ENCODE results near the gene ZNF48.

The ZNF48 gene

DNA sequence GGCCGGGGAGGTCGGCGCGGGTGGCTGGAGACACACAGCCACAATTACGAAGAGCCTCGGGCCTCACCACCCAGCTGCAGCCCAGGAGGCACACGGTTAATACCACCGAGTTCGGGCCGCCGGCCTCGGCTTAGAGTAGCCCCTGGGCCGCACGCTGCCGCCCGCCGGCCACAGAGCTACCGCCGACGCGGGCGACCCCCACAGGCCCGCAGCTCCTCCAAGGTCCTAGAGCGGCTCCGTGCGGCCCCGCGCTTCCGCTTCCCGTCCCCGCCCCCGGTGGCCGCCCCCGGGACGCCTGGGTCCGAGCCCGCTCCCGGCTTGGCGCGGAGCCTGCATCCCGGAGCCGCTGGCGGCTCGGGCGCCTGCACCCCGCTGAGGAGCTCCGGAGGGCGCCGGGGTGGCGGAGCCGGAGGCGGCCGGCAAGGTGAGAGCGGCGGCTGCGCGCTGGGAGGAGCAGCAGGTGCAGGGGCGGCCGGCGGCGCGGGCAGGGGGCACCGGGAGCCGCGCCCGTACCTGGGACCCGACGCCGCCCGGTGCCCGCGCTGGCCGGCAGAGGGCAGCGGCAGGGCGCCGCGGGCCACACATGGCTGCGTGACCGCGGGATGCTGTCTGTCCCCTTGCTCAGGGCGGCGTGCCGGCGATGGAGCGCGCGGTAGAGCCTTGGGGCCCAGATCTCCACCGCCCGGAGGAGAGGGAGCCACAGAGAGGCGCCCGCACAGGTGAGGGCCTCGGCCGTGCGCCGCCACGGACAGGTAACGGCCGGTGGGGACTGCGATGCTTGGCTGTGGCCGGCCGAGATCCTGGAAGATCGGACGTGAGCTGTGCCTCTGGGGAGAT lies at the start of gene ZNF48:
Gene ZNF48 (plus strand): TSS at position 266 of the 837 bp plus-strand sequence. CDS start 375 bp downstream, at position 641.
- DNase-seq (ENCODE audit: low read depth), result peak; percentile 70

DNA sequence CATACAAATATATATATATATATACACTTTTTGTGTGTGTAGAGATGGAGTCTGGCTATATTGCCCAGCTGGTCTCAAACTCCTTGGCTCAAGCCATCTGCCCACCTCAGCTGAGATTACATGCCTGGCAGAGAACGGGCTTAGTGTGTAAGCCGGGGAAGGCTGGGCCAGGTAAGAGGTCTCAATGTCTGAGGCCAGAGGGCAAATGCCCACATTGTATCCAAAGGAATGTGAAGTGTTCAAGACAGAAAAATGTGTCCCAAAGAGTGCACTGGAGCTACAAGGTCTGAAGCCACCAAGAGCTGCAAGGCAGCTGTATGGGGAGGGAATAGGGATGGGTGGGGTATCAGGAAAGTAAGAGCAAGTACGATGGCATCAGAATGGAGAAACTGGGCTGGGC lies 48.9 kb upstream of the ZNF48 start:
- DNase-seq (ENCODE audit: low read depth), result no peak

DNA sequence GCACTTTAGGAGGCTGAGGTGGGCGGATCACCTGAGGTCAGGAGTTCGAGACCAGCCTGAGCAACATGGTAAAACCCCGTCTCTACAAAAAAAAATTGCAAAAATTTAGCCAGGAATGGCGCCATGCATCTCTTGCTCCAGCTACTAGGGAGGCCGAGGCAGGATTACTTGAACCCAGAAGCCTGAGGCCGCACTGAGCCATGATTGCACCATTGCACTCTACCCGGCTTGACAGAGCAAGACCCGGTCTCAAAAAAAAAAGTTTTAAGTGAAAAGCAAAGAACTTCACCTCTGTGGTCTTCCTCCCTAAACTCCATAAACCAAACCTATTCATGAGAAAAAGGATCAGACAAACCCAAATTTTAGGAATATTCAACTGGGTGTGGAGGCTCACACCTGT lies 47.1 kb upstream of the ZNF48 start:
- no peak for DNase-seq (ENCODE audit: low read depth)

DNA sequence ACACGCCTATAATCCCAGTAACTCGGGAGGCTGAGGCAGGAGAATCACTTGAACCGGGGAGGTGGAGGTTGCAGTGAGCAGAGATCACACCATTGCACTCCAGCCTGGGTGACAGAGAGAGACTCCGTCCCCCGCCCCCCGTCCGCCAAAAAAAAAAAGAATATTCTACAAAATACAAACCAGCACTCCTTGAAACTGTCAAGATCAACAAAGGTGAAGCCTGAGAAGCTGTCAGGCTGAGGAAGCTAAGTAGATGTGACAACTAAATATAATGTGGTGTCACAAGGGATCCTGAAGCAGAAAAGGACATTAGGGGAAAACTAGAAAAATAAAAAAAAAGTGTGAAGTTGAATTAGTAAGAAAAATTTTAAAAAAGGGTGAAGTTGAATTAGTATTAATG lies 46.3 kb upstream of the ZNF48 start:
- no peak for DNase-seq (ENCODE audit: low read depth)

DNA sequence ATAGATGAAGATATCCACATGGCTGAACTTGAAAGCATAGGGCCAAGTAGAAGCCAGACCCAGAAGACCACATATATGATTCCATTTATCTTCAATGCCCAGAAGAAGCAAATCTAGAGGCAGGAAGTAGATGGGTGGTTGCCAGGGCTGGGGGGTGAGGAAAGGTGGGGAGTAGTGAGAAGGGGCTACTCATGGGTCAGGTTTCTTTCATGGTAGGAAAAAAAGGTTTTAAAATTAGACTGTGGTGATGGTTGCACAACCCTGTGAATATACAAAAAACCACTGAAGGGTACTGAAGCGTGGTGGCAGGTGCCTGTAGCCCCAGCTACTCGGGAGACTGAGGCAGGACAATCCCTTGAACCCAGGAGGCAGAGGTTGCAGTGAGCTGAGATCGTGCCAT lies 45.5 kb upstream of the ZNF48 start:
- no peak for DNase-seq (ENCODE audit: low read depth)

DNA sequence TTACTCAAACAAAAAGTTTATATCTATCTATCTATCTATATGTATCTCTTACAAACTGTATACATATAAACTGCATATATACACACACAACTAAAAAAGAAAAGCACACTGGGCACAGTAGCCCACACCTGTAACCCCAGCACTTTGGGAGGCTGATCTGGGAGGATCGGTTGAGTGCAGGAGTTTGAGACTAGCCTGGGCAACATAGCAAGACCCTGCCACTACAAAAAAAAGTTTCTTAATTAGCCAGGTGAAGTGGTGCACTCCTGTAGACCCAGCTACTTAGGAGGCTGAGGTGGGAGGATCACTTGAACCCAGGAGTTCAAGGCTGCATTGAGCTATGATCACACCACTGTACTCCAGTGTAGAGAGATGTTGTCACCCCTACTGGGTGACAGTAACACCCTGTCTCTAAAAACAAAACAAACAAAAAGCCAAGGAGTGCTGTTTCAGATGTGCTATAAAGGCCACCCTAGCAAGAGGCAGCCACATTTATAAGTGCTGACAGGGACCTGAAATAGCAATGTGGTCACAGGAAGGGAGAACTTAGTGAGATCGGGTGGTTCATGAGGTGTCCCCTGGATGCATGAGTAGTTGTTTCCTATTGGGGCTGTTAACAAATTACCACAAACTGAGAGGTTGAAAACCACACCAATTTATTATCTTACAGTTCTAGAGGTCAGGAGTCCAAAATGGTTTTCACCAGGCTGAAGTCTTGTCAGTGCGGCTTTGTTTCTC lies 44.9 kb upstream of the ZNF48 start:
- no peak for DNase-seq (ENCODE audit: low read depth)

DNA sequence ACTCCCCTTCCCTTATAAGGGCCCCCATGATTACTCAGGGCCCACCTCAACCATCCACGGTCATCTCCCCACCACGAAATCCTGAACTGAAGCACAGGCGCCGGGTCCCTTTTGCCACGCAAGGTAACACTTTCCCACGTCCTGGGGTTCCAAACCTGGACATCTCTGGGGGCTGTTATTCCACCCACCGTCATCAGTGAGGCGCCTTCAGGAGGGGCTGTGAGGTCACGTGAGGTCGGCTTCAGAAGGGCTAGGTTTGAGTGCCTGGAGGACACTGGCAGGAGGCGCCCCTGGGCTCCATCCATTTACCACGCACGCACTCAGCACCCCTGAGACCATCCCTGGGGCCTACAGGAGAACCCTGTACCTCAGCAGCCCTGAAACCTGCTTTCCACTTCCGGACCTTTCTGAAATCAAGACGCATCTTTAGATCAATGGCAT lies 44.2 kb upstream of the ZNF48 start:
- DNase-seq (ENCODE audit: low read depth), result no peak

DNA sequence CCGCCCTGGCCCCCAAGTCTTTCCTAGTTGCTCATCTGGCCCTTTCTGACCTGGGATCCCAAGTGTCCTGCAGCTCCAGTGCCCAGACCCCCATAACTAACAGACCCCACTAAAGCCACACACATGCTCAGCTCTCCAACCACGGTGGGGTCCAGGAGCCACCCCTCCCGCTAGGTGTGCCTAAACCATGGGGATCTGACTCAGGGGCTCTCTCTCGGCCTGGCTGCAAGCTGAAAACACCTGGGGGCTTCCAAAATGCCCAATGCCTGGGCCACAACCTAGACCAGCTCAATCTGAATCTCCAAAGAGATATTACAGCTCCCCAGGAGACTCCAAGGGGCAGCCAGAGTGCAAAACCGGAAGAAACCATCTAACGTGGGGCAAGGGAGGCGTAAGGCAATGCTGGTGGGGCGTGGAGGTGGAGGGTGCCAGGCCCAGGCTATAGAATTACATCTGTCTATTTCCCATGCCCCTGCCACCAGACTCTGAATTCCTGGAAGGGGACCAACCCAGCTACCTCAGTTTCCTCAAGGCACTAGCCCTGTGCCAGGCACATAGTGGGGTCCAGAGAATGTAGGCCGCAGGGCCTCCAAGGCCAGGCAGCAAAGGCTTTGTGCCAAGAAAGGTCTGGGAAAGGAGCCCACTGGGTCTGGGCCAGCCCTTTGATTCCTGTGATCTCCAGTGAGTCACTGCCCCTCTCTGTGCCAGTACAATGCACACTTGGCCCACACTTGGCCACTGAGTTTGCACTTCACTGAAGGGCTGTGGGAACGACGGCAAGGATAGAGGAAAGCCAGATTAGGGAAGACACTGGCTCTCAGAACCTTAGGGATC lies 43.4 kb upstream of the ZNF48 start:
- DNase-seq (ENCODE audit: low read depth), result peak; percentile 89

DNA sequence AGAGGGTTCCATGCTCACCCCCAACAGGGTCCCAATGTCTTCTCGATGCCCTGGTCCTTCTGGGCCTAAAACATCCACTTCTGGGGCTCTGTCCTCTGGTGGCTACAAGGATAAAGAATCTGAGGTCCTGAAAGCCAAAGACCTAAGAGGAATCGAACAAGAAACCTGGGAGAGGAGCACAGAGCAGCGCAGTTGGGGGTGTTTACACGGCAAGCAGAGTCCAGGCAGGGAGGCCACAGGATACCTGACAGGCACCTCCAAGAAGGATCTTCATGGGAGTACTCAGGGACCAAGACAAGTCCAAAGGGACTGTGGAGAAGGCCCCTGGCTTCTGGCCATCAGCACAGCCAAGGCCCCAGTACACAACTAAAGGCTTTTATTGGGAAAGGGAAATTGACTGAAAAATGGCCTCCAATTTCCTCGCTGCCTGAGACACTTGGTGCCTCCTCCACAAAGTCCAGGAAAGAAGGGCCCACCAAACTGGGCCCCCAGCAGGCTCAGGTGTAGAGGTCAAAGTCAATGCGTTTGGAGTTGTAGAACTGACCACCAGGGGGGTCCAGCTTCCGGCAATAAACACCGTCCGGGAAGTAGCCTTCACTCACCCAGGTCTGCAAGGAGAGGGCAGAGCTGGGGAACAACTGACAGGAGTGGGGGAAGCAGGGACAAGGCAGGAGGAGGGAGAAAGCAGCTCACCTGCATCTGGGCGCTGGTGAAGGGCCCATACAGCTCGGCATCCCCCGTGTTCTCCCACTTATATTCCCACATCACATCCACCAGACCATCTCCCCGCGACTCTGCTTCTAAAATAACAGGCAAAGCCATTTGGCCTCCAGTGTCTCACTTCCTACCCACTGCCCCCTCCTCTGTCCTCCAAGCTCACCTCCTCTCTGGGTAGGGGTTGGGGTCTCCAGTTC lies 42.5 kb upstream of the ZNF48 start:
- DNase-seq (ENCODE audit: low read depth), result no peak

DNA sequence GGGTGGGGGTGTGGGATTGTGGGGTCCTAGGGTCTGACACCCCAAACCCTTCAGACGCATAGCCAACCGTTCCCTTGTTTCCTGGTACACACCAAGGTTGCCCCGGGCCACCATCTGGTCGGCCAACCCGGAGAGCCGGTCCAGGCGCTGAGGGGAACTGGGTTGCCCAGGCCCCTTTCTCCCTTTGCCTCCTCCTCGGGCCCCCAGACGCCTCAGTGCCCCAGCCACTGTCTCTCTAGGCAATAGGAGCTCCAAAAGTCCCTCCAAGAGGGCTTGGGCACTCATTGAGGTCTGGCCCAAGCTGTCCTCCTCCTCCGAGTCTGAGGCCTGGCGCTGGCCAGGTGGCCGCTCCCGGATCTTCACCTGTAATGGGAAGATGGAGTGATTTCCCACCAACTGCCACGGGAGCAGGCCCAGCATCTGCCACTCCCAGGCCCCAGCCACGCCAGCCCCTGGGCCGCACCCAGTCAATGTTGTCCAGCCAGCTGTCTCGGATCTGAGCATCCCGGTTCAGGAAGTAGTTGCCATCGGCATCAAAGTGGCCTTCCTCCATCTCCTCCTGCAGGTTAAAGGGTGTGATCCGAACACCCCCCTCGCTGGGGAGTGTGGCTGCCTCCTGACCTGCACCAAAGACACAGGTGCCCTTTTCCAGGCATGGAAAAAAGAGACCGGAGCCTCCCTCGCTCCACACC lies 41.6 kb upstream of the ZNF48 start:
- no peak for DNase-seq (ENCODE audit: low read depth)

DNA sequence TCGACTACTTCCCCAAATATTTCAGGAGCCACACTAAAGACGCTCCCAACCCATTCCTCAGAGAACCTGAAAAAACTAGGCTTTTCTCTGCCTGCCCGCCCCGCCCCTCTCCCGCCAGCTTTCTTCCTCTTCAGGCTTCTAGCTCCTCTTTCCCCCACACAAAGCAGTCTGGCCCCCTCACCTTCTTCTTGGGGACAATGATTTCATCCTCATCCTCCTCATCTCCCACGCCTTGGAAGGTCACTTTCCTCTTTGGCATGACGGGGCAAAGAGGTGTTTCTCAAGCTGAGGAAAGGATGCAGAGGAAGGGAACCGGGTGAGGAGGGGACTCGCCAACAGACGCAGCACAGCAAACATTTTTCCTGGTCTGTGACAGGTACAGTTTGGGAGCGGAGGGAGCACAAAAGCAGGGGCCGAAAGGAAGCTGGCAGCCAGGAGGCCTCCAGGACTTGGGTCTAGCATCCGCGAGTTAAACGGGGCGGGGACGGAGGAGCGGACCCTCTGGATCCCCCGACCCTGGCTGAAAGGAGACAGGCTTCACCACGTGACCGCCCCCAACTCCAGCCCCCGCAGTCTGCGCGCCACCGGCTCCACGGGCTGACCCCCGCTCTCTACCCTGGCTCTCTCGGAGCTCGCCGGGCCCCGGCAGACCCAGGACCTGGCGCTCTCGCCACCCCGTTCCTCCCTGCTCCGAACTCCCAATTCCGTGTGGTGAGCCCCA lies 40.6 kb upstream of the ZNF48 start:
- no peak for DNase-seq (ENCODE audit: low read depth)

DNA sequence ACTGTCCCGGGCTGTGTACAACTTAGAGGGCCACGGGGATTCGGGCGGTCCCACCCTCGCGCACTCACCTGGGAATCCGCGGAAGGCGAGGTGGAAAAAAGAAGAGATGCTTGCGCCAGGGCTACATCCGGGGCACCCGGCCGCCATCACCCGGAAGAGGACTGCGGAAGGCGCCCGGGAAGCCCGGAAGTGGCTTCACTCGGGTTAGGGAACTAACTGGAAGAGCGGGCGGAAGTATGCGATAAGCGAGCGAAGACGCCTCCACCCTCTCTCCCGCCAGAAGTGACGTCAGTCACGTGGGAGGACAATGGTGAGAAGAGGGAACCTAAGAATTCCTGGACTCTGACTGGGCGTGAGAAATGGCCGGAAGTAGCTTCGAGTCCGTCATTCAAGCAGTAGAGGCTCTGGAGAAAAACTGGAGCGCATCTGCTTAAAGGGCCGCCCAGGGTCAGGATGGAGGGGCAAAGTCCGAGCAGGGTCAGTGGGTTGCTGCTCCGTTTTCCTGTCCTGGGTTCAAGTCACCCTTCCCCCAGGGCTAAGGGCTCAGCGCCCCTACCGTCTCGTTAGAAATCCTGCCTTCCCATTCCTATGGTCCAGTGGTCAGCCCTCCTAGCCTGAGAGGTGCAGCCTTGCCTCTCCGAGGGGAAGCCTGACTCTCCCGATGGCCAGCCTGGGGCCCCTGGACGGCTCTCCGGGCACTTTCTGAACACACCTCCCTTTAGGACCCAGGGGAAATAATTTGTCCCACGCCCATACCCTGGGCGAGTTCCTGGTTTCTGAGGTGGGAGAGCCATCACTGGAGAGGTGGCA lies 39.9 kb upstream of the ZNF48 start, which contains the start of gene CD2BP2:
Gene CD2BP2 (minus strand): TSS at position 165 of the 810 bp plus-strand sequence. CDS start 627 bp downstream, outside the sequence.
- peak; percentile 100 for DNase-seq (ENCODE audit: low read depth)

DNA sequence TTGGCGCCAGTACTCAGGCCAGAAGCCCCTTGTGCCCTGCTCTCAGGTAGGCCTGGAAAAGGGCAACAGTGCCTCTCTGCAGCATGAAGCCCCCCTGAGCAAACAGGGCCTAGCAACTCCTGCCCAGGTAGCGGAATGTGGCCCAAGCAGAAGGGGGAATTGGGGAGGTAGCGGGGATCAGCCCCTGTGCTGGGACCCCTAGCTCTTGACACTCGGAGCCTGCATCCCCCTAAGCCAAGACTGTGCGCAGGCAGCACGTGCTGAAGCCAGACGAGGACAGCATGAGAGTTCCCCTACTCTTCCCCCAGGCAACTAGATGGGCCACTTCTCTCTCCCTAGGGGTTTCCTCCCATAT lies 39.3 kb upstream of the ZNF48 start:
- DNase-seq (ENCODE audit: low read depth), result no peak

DNA sequence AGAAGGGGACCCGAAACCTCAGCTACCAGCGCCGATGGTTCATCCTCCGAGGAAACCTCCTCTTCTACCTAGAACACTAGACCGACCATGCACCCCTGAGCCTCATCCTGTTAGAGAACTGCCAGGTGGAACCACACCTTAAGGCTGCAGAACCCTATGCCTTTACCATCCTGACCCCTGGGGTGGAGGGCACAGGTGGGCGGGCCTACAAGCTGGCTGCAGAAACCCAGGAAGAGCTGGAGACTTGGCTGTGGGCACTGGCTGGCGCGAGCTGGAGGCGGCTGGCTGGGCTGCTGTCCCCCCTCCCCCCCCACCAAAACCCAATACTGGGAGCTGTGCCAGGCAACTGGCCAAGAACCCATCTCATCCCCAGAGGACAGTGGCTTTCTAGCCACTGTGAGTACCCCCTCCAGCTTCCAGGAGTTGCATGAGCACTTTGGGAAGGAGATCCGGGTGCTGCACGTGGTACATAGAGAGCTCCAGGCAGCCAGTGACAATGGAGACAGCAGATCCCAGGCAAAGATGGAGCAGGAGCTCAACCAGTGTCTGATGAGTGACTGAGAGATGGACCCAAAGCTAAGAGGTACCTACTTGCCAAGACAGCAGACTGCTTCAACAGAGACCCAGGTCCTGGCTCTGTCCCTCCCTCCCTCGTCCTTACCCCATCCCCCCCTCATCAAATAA lies 38.7 kb upstream of the ZNF48 start:
- DNase-seq (ENCODE audit: low read depth), result no peak

DNA sequence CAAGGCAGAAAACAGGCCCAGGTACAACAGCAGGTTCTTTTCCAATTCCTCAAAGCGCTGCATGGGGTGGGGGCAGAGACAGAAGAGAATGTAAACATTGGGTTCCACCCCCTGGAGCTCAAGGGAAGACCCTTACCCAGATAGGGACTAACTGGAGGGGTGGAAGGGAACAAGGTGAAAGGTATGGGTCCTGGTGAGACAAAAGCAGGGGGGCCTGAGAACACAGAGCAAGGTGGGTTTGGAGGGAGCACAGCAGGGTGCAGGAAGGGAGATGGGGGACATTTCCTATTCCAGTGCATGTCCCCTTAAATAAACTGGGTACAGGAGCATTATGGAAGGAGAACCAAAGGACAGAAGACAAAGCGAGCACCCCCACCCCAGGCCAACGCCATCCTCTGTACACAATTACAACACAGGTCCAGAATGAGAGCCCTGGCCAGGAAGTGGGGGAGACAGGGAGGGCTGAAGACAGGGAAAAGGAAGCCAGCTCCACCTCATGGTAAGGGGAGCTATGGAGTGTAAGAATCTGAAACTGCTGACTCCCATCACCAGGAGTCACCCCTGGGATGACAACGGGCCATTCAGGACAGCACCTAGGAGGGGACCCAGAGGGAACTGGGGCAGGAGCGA lies 38.0 kb upstream of the ZNF48 start:
- no peak for DNase-seq (ENCODE audit: low read depth)

DNA sequence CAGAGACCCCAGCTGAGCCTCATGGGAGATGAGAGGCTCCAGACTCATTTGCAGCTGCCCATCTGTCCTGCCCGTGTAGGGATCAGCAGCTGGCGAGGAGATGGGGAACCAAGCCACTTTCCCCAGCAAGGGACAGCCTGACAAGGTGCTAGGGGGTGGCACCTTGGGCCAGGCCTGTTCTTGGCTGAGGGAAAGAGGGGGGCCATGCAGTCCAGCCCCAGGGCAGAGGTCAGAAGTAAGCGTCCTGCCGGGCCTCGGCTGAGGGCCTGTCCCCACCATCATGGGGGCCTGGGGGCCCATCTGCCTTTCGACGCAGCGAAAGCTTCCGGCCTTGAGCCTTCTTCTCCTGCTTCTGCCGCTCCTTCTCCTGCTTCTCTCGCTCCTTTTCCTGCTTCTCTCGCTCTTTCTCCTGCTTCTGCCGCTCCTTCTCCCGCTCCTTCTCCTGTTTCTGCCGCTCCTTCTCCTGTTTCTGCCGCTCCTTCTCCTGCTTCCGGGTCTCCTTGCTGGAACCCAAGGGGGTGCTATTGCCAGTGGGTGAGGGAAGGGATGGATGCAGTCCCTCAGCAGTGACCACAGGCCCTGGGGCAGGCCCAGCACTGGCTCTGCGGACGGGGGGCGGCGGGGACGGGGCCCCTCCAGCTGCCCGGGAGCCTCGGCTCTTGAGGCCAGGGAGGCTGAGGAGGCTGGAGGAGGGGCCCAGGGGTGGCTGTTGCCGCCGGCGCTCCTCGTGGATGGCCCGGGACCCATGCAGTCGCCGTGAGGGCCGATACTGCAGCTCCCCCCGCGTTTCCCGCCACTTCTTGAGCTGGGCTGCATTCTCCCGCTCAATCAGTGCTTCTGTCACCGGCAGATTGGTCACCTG lies 37.3 kb upstream of the ZNF48 start:
- DNase-seq (ENCODE audit: low read depth), result no peak

DNA sequence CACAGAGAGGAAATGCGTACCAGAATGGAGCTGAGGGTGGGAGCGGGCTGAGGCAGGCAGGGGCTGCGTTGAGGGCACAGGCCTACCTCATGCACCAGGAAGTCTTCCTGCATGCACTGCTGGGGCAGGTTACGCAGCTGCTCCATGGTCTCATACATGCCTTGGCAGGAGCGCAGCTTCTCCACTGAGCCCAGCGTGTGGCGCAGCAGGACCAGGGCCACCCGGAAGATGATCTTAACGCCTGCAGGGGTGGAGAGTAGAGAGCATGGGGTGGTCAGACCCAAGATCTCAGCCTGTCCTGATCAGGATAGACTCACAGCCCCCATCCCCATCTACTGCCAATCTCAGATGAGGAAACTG lies 36.7 kb upstream of the ZNF48 start:
- DNase-seq (ENCODE audit: low read depth), result no peak
